T-helper 9 cell (primary cell): ENCODE measurements around the gene CCSER1.
"Not testable (repeated sequence)": the region's sequence is repeated elsewhere in the genome, so short reads cannot be mapped to it uniquely, and the experiment has no call there.

Experiments
- DNase-seq: peaks from one replicate; pipeline ENCODE4 v3.0.0-alpha.2; 2020

Gene CCSER1

GRCh38 chr4:91448668-91449330 is 1321.6 kb downstream of the CCSER1 start:
- DNase-seq = no peak

GRCh38 chr4:91454111-91454510 is 1326.9 kb downstream of the CCSER1 start:
- DNase-seq = no peak

- not testable (repeated sequence) for DNase-seq
These were observed 1335.4 kb downstream of the CCSER1 start for GRCh38 chr4:91462566-91462965.

- DNase-seq = no peak
These were observed 1343.5 kb downstream of the CCSER1 start for GRCh38 chr4:91470671-91471070.

GRCh38 chr4:91471280-91471679 is 1344.1 kb downstream of the CCSER1 start:
- no peak for DNase-seq

- DNase-seq = no peak
These were observed 1344.9 kb downstream of the CCSER1 start for GRCh38 chr4:91472046-91472445.

GRCh38 chr4:91485415-91485814 is 1358.2 kb downstream of the CCSER1 start:
- DNase-seq = no peak

GRCh38 chr4:91488946-91489345 is 1361.8 kb downstream of the CCSER1 start:
- DNase-seq = no peak

GRCh38 chr4:91497892-91498291 is 1370.7 kb downstream of the CCSER1 start:
- DNase-seq = no peak

GRCh38 chr4:91502365-91502764 is 1375.2 kb downstream of the CCSER1 start:
- no peak for DNase-seq

- no peak for DNase-seq
These were observed 1386.1 kb downstream of the CCSER1 start for GRCh38 chr4:91513326-91513725.

GRCh38 chr4:91519155-91519554 is 1392.0 kb downstream of the CCSER1 start:
- no peak for DNase-seq

- no peak for DNase-seq
These were observed 1398.4 kb downstream of the CCSER1 start for GRCh38 chr4:91525621-91526020.

- no peak for DNase-seq
These were observed 1399.9 kb downstream of the CCSER1 start for GRCh38 chr4:91527056-91527455.

- DNase-seq = no peak
These were observed 1440.4 kb downstream of the CCSER1 start for GRCh38 chr4:91567594-91567993.

GRCh38 chr4:91577864-91578263 is 1450.7 kb downstream of the CCSER1 start:
- no peak for DNase-seq

- DNase-seq = no peak
These were observed 1463.1 kb downstream of the CCSER1 start for GRCh38 chr4:91590260-91590659.

GRCh38 chr4:91592125-91592524 is 1464.9 kb downstream of the CCSER1 start:
- no peak for DNase-seq

GRCh38 chr4:91596718-91597117 is 1469.5 kb downstream of the CCSER1 start:
- no peak for DNase-seq

- DNase-seq = no peak
These were observed 1471.5 kb downstream of the CCSER1 start for GRCh38 chr4:91598696-91599095.

GRCh38 chr4:91600301-91600700 is 1473.1 kb downstream of the CCSER1 start:
- no peak for DNase-seq

- DNase-seq = no peak
These were observed 1474.2 kb downstream of the CCSER1 start for GRCh38 chr4:91601401-91601800.

- no peak for DNase-seq
These were observed 1484.6 kb downstream of the CCSER1 start for GRCh38 chr4:91611782-91612181.

- no peak for DNase-seq
These were observed 1493.8 kb downstream of the CCSER1 start for GRCh38 chr4:91620952-91621351.

- DNase-seq = no peak
These were observed 1494.3 kb downstream of the CCSER1 start for GRCh38 chr4:91621446-91621845.
